Activated CD4-positive, alpha-beta T cell treated with anti-CD3 and anti-CD28 coated beads, Interleukin-2, amount 50 U/mL, for 48 hours (primary cell): ENCODE results near the gene CCR7.
"Not testable (repeated sequence)": the region's sequence is repeated elsewhere in the genome, so short reads cannot be mapped to it uniquely, and the experiment has no call there.

Experiments used
- DNase-seq, 2 experiments: peaks; one replicate each; pipeline ENCODE4 v3.0.0-alpha.2; 2020

The CCR7 gene

DNA sequence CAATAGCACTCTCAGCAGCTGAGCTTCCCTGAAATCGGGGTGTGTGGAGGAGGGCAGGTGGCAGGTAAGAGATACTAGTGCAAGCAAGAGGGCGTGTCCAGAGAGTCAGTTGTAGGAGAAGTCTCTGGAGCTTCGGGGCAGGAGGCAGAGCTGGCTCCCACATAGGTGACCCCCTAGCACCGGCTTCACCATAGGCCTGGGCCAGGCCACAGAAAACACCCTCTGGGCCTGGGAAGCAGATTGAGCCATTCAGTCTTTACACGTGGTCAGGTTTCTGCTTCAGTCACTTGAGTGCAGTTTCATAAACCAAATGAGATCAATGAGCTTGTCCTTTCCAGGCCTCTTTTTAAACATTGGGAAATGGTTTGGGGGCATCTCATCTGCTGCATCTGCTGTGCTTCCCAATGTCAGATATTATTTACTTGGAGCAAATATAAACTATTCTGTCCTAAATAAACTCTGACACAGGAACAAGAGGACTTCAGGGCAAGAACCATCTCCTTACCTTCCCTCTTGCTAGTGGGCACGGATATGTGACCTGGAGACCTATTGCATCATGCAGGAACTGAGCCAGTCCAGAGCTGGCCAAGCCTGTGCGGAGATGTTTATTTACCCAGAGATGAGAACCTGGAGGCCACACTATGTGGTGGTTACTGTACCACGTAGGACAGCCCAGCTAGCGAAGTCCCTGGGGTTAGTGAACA, 16.1 kb downstream of the CCR7 start:
- DNase-seq: peak in 1 of 2 experiments; percentile 16

GRCh38 chr17:40548491-40548981, 16.7 kb downstream of the CCR7 start:
- no peak for DNase-seq

GRCh38 chr17:40547785-40548478, 17.3 kb downstream of the CCR7 start:
- no peak for DNase-seq

GRCh38 chr17:40547079-40547784, 18.0 kb downstream of the CCR7 start:
- DNase-seq: peak; percentile 48 to 61

DNA sequence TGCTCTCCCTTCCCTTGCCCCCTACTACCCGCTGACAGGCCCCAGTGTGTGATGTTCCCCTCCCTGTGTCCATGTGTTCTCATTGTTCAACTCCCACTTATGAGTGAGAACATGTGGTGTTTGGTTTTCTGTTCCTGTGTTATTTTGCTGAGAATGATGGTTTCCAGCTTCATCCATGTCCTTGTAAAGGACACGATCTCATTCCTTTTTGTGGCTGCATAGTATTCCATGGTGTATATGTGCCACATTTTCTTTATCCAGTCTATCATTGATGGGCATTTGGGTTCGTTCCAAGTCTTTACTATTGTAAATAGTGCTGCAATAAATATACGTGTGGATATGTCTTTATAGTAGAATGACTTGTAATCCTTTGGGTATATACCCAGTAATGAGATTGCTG, 18.8 kb downstream of the CCR7 start:
- not testable (repeated sequence) for DNase-seq

DNA sequence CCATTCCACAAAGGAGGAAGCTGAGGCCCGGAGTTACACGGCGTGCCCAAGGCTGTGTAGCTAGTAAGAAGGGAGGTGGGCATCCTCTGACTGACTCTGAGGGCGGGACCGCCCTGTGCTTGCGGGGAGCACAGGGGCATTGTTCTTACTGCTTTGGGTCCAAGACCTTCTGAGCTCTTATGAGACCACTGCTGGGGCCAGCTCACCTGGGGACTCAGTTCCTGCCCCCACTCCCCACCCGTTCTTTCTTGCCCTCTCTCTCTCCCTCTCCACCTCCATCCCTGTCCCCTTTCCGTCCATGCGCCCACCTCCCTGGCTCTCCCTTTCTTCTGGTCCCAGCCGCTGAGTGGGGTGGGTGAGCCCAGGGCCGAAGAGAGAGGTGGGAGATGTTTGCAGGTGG, 19.6 kb downstream of the CCR7 start:
- DNase-seq: no peak

DNA sequence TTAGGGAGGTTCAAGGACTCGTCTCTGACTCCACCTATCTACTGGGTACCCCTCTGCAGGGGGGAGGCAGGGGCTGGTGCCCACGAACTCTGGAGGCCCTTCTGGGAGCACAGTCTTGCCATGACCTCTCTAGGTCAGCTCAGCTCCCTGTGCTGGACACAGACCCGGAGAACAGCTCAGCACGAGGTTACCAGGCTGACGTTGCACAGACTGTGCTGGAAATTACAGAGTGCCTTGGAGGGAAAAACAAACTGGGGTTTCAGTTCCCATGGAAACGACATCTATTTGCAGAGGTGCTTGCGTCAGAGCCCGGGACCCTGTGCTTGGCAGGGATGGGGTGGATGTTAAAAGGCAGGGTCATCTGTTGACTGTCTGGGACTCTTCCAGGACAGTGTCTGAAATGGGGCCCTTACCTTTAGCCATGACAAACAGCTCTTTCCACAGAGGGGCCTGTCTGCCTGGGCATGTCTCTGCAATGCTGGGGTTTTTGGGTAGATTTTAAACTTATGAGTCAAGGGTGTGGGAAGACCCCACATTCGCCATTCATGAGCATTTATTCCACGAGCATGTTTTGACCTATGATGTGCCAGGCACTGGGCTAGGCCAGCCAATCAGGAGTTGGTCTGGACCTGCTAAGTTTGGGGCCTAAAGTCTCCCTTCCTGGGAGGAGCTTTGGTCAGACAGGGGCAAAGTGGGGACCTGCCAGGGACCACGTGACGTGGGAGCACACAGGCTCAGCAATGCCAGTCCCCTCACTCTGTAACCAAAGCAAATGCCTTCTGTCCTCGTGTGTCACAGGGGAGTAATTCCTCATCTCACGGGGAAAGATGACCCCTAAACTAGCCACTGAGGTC, 22.5 kb downstream of the CCR7 start:
- peak; percentile 65 to 75 for DNase-seq

DNA sequence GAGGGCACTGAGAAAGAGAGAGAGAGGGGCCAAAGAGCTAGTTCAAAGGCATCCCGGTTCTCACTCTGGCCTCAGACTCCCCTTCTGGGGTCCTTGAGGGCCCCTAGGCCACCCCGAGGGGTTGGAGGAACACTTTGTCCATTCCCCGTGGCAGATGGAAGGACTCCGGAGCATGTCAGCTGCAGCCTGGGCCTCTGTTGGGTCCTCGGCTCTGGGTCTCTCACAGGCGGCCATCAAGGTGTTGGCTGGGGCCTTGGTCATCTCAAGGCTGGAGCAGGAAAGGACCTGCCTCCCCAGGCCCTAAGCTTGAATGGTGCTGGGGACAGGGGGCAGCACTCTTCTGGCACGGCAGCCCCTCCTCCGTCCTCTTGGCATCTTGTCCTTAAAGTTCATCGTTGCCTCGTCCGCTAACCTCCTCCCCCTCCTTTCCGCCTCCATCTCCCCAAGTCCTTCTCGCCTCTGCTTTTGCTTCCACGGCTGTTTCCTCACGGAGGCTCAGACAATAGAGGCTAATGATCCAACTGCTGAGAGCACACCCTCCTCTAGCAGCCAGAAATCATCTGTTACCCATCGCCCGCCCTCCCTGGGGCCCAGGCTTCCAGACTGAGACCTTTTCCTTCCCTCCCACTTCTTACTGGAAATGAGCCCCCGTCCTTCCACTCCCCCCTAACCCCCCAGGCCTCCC, 23.3 kb downstream of the CCR7 start:
- DNase-seq: peak in 1 of 2 experiments; percentile 42

DNA sequence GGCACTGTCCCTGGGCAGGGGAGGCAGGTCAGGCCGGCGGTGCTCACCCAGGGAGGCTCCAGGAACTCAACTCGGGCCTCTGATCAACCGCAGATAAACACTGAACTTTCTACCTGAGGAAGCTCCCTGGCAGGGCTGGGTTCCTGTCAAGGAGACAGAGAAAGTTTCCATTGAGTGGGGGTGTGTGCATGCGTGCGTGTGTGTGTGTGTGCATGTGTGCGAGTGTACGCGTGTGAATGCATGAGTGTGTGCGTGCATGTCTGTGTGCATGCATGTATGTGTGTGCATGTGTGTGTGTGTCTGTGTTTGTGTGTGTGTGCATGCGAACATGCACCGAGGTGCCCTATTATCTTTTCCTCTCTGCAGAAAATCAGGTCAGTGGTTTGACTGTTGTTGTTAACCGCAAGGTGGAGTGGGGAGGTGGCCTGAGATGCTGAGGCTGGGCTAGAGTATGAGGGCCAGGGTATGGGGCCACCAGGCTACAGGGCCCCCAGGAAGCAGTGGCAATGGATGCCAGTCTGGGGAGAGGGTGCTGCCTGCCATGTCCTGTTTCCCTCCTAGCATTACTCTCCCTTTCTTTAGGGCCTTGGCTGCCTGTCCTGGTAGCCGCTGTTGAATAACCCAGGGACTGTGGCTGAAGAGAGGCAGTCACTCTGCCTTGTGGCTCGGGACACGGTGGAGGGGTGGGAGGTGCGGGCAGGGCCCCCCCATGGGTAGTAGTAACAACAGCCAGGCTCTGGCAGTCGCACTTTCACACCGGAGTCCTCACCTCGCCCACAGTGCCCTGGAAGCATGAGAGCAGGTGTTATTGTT, 24.0 kb downstream of the CCR7 start:
- peak; percentile 72 to 76 for DNase-seq

DNA sequence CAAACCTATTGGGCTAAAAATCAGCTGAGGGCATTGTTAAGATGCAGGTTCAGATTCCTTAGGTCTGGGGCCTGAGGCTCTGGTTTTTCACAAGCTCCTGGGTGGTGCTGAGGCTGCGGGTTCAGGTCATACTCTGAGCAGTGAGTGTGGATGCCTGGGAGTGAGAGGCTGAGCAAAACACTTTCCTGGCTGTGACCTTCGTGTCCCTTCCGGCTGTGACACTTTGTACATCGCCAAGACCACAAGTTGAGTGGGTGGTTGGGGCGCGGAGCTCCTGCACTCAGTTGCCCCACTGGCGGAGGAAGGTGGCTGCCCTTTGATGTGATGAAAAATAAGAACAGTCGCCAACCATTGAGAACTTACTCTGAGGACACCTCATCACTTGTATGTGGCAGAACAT, 24.8 kb downstream of the CCR7 start:
- peak; percentile 75 to 83 for DNase-seq

GRCh38 chr17:40539711-40540411, 25.4 kb downstream of the CCR7 start:
- no peak for DNase-seq

DNA sequence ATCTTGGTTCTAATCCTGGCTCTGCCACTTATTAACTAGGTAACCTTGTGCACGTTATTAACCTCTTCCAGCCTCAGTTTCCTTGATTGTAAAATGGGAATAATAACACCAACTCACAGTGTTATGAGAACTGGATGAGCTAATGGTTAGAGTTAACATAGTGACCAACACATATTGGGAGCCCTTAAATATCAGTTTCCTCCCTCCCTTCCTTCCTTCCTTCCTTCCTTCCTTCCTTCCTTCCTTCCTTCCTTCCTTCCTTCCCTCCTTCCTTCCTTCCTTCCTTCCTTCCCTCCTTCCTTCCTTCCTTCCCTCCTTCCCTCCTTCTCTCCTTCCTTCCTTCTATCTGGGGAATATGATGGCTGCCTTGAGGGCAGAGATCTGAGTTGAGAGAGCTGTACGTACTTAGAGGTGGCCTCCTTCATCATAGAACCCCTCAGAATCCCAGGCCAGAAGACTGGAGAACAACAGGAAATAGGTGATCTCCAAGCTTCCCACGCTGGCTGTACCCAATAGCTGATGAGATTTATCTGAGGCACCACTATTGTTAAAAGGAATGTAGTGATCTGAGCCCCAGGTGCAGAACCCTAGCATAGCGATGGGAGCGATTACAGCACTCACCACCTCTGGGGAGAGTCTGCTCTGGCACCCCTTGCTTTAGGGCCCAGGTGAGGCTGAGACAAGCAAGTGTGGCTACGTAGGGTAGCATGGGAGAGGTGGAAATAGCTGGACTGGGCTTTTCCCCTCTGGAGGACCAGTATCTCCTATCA, 26.2 kb downstream of the CCR7 start:
- DNase-seq: no peak

- DNase-seq: no peak
Measured at GRCh38 chr17:40538019-40538935, 27.0 kb downstream of the CCR7 start.

GRCh38 chr17:40536295-40537171, 28.7 kb downstream of the CCR7 start:
- no peak for DNase-seq

GRCh38 chr17:40535924-40536294, 29.4 kb downstream of the CCR7 start:
- DNase-seq: no peak

- no peak for DNase-seq
Measured at GRCh38 chr17:40535438-40535837, 29.8 kb downstream of the CCR7 start.

DNA sequence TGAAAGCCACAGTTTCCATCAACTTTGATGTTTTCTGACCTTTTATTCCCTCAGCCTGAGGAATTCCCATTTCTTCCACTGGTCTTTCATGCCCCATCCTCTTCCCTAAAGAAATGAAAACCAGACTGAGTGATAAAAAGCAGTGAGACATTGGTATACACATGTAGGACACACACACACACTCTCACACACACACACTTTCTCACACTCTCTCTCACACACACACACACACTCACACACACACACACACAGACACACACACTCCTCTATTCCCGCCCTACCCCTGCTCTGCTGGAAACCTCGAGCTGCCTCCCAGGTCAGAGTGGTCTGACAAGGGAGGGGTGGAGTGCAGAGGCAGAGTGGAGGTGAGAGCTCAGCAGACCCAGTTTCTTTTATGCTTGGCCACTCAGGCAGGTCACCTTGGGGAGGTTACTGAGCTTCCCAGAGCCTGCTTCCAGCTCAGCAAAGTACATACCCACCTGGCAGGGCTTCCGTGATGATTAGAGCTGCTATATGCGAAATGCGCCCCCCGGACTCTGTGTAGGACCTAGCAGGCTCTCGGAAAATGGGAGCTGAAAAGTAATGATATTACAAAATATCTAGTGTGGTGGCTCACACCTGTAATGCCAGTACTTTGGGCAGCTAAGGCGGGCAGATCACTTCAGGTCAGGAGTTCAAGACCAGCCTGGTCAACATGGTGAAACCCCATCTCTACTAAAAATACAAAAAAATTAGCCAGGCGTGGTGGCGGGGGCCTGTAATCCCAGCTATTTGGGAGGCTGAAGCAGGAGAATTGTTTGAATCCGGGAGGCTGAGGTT, 30.7 kb downstream of the CCR7 start:
- DNase-seq: no peak
